A673 (cell line): ENCODE data around the gene BCL3. TPM values are rescaled to one million over a fixed set of nuclear protein-coding genes. Genes with fewer than 3 reads are reported as not detected.

ENCODE experiments used
- BruUV-seq: library from RNA; stranded (reverse); fragments of 400-500 nt; replicated peaks from 2 replicates; lab custom pipeline; 2021; lab: Mats Ljungman, UMichigan
- CTCF ChIA-PET: fragments of 300-600 bp; sonication (Branson Sonifier 250); formaldehyde crosslinking; loops from one replicate; lab custom pipeline; 2022; ENCODE audit warnings: antibody characterized with exemption; lab: Charles Lee
- POLR2A ChIA-PET: fragments of 300-600 bp; sonication (Branson Sonifier 250); formaldehyde crosslinking; loops from one replicate; lab custom pipeline; 2022; ENCODE audit warnings: antibody characterized with exemption; ENCODE audit not compliant: low non-redundant PET; lab: Charles Lee
- DNase-seq: peaks from one replicate; pipeline ENCODE4 v3.0.0-alpha.2; 2015; ENCODE audit warnings: low spot score
- H3K27ac ChIP-seq: fragments of 200-600 bp; sonication (generic); 2 replicates; pipeline ENCODE4 v1.5.1; 2016; ENCODE audit warnings: mixed run types, low read depth, mild to moderate bottlenecking, mixed read lengths, antibody characterized with exemption, low read length; ENCODE audit not compliant: poor library complexity, severe bottlenecking
- H3K27me3 ChIP-seq: fragments of 200-600 bp; sonication (generic); replicated peaks from 2 replicates; pipeline ENCODE4 v1.6.1; 2017; ENCODE audit warnings: mixed run types, low read depth, mild to moderate bottlenecking, mixed read lengths, antibody characterized with exemption, low read length; ENCODE audit not compliant: insufficient read depth, poor library complexity
- H3K36me3 ChIP-seq: fragments of 200-600 bp; sonication (generic); 2 replicates; pipeline ENCODE4 v1.6.1; 2016; ENCODE audit warnings: mixed run types, mild to moderate bottlenecking, mixed read lengths, antibody characterized with exemption, low read length; ENCODE audit not compliant: insufficient read depth, poor library complexity, severe bottlenecking
- H3K4me1 ChIP-seq: fragments of 200-600 bp; sonication (generic); 2 replicates; pipeline ENCODE4 v1.6.1; 2017; ENCODE audit warnings: mixed run types, mild to moderate bottlenecking, mixed read lengths, antibody characterized with exemption, low read length; ENCODE audit not compliant: insufficient read depth, poor library complexity, severe bottlenecking
- H3K4me3 ChIP-seq: fragments of 200-600 bp; sonication (generic); 2 replicates; pipeline ENCODE4 v1.5.1; 2016; ENCODE audit warnings: low read depth, mixed run types, mild to moderate bottlenecking, mixed read lengths, low read length; ENCODE audit not compliant: poor library complexity, severe bottlenecking
- H3K9me3 ChIP-seq: fragments of 200-600 bp; sonication (generic); 2 replicates; pipeline ENCODE4 v1.6.1; 2016; ENCODE audit warnings: mixed run types, low read depth, mild to moderate bottlenecking, mixed read lengths, antibody characterized with exemption, low read length; ENCODE audit not compliant: poor library complexity, severe bottlenecking
- EZH2 ChIP-seq: fragments of 200-600 bp; sonication (generic); IDR thresholded peaks from 2 replicates; pipeline ENCODE4 v1.6.1; 2017; ENCODE audit warnings: borderline replicate concordance, low read depth, mild to moderate bottlenecking, mixed read lengths, antibody characterized with exemption, low read length; ENCODE audit not compliant: poor library complexity, severe bottlenecking
- intact Hi-C: fragments of 100-400 bp; cut with micrococcal nuclease; formaldehyde crosslinking; loops from one replicate; pipeline ENCODE4 v1.10.0; 2022; ENCODE audit not compliant: unreplicated experiment
- total RNA-seq: library from RNA; stranded (reverse); gene quantifications from 2 replicates; pipeline ENCODE4 v1.2.3, GENCODE V29; 2021
- TF ChIP-seq, protein P1 (sequence below): fragments of 300-800, 200-600 bp; sonication (generic); conservative IDR thresholded peaks from 2 replicates; pipeline ENCODE4 v1.5.1; 2017; ENCODE audit warnings: low read depth, mild to moderate bottlenecking, antibody characterized with exemption, low read length, moderate library complexity, mixed read lengths

The BCL3 gene
- total RNA-seq, 1 experiment from 2014 or later = 6.6 TPM

DNA sequence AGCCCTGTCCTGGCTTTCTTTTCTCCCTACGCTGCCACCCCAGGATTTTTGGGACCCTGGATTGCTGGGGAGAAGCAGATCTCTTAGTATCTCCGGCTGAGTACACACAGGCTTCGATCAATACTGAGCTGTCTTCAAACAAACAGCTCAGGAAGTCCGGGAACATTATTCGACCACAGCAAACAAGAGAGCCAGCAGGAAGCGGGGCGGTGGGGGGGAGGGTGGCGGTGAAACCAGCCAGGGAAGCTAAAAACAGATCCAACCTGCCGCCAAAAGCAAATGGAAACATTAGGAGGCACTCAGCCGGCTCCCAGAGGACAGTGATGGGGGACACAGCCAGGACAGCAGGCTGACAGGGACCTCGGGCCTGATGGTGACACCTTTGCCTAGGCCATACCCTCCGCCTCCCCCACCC lies 48.2 kb downstream of the BCL3 start:
- no peaks in the 10 kb centered on the region for H3K27me3 ChIP-seq
- H3K36me3 ChIP-seq = no peaks in the 10 kb centered on the region
- peaks cover 4% of the 10 kb centered on the region for H3K4me1 ChIP-seq
- no TSS peak for BruUV-seq
- DNase-seq = no peak
- intact Hi-C loops = no loop called here
- no peak overlapping the region for H3K4me3 ChIP-seq
- no peak overlapping the region for H3K27ac ChIP-seq
- H3K9me3 ChIP-seq = no peaks in the 10 kb centered on the region
- TF ChIP-seq, protein P1, sequence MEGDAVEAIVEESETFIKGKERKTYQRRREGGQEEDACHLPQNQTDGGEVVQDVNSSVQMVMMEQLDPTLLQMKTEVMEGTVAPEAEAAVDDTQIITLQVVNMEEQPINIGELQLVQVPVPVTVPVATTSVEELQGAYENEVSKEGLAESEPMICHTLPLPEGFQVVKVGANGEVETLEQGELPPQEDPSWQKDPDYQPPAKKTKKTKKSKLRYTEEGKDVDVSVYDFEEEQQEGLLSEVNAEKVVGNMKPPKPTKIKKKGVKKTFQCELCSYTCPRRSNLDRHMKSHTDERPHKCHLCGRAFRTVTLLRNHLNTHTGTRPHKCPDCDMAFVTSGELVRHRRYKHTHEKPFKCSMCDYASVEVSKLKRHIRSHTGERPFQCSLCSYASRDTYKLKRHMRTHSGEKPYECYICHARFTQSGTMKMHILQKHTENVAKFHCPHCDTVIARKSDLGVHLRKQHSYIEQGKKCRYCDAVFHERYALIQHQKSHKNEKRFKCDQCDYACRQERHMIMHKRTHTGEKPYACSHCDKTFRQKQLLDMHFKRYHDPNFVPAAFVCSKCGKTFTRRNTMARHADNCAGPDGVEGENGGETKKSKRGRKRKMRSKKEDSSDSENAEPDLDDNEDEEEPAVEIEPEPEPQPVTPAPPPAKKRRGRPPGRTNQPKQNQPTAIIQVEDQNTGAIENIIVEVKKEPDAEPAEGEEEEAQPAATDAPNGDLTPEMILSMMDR = no peak
- TF ChIP-seq EZH2 = no peak
- CTCF ChIA-PET = no interaction called here
- POLR2A ChIA-PET = no interaction called here

DNA sequence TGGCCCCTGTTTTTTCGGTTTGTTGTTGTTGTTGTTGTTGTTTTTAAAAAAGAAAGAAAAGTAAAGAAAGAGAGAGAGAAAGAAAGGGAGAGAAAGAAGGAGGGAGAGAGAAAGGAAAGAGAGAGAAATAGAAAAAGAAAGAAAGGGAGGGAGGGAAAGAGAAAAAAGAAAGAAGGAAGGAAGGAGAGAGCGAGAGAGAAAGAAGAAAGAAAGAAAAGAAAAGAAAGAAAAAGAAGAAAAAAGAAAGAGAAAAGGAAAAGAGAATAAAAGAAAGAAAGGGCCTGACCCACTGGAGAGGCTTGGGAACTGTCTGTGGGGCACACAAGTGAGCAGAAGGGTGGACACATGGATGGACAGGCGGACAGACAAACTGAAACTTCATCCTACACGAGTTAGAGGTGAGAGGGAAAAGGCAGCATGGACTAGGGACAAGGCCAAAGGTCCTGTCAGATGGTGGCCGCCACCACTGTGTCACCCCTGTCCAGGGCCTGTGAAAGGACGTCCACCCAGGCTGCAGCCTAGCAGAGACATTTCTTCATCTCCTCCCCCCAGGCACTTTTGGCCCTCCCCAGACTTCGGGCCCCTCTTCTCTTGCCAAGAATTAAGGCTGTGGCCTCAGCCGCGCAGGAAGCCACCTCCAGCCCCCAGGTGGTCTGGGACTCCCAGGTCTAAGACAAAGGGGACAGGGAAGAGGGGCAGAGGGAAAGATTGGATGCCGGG lies 51.3 kb downstream of the BCL3 start:
- Histone ChIP-seq H3K4me3 (no peak overlapping the region), H3K27ac (no peak overlapping the region), H3K4me1 (peaks cover 4% of the 10 kb centered on the region), H3K36me3 (no peaks in the 10 kb centered on the region), H3K27me3 (no peaks in the 10 kb centered on the region), H3K9me3 (no peaks in the 10 kb centered on the region)
- DNase-seq = no peak
- ChIA-PET CTCF (no interaction called here), POLR2A (no interaction called here)
- TF ChIP-seq, protein P1 = no peak
- no peak for TF ChIP-seq EZH2
- intact Hi-C loops = loop anchor here (2.0 kb wide), 1 partner anchor 45 kb away; no protein-coding TSS in a partner anchor
- BruUV-seq = no TSS peak

DNA sequence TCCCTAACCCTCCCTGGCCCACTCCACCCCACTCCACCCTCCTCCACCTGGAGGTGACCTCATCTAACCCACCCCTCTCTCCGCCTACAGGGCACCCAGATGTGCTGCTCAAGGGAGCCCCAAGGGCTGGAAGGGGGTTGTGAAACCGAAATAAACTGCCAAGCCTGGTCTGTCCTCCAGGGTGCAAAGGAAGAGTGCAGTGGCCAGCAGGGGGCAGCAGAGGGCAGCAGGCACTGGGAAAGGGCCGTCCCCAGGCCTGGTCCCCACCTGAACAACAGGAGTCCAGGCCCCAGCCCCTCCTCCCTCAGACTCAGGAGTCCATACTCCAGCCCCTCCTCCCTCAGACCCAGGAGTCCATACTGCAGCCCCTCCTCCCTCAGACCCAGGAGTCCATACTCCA lies 52.0 kb downstream of the BCL3 start:
- peak; percentile 87 for DNase-seq
- Histone ChIP-seq H3K27me3 (no peaks in the 10 kb centered on the region), H3K4me1 (peaks cover 4% of the 10 kb centered on the region), H3K9me3 (no peaks in the 10 kb centered on the region), H3K4me3 (no peak overlapping the region), H3K27ac (no peak overlapping the region), H3K36me3 (no peaks in the 10 kb centered on the region)
- ChIA-PET POLR2A (no interaction called here), CTCF (no interaction called here)
- no TSS peak for BruUV-seq
- intact Hi-C loops = loop anchor here (2.0 kb wide), 1 partner anchor 44 kb away; no protein-coding TSS in a partner anchor
- TF ChIP-seq EZH2 = no peak
- TF ChIP-seq, protein P1 = peak; percentile 92
